NCI-H128 (cell line): Measurements from ENCODE around the gene GARIN5A.

Source experiments
- DNase-seq: peaks from one replicate; lab custom pipeline; 2025; ENCODE audit not compliant: unreplicated experiment; lab: John Stamatoyannopoulos, UW

The GARIN5A gene

GRCh38 chr19:50476224-50476906 lies at the start of gene GARIN5A, which contains the start of gene EMC10:
GARIN5A (minus strand) TSS chr19:50476848; CDS start chr19:50476388, 460 bp downstream.
EMC10 (plus strand) TSS chr19:50476507; CDS start chr19:50476545, 38 bp downstream.
- peak; percentile 87 for DNase-seq

GRCh38 chr19:50522881-50523280 lies 46.2 kb upstream of the GARIN5A start:
- DNase-seq, result no peak

DNA sequence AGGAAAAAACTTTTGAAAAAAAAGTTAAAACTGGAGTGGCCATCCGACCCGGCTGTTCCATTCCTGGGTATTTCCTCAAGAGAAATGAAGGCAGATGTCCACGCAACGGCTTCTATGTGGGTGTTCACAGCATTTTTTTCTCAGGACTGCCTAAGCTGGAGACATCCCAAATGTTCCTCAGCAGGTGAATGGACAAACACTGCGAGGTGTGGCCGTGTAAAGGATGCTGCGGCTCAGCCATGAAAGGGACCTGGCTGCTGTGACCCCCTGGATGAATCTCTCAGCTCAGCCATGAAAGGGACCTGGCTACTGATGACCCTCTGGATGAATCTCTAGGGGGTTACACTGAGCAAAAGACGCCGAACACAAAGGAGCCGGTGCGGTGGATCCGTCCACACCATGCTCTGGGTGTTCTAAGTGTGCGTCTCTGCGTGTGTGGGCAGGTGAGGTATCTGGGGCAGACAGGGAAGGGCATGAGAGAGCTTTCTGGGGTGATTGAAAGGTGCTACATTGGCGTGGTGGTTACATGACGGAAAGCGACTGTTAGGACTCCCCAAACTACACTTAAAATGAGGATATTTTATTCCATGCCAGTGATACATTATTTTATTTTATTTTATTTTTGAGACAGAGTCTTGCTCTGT lies 44.3 kb upstream of the GARIN5A start:
- DNase-seq, result no peak

DNA sequence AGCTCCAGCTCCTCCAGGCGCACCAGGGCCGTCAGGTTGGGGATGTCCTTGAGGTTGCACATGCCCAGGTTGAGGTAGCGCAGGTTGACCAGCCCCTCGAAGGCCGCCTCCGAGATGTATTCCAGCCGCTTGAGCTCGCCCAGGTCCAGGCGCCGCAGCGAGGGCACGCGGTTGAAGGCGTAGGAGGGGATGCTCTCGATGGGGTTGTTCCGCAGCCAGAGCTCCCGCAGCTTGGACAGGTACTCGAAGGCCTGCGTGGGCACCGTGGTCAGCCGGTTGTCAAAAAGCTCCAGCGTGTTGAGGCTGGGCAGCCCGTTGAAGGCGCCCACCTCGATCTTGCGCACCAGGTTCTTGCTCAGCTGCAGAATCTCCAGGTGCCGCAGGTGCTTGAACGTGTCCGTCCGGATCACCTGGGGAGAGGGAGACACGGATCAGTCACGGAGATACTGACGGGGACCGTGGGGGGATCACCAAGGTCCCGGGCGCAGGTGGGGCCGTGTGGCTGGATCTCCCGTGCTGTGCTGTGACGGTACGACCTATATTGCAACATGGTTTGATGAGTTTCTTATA lies 42.4 kb upstream of the GARIN5A start:
- DNase-seq, result no peak

DNA sequence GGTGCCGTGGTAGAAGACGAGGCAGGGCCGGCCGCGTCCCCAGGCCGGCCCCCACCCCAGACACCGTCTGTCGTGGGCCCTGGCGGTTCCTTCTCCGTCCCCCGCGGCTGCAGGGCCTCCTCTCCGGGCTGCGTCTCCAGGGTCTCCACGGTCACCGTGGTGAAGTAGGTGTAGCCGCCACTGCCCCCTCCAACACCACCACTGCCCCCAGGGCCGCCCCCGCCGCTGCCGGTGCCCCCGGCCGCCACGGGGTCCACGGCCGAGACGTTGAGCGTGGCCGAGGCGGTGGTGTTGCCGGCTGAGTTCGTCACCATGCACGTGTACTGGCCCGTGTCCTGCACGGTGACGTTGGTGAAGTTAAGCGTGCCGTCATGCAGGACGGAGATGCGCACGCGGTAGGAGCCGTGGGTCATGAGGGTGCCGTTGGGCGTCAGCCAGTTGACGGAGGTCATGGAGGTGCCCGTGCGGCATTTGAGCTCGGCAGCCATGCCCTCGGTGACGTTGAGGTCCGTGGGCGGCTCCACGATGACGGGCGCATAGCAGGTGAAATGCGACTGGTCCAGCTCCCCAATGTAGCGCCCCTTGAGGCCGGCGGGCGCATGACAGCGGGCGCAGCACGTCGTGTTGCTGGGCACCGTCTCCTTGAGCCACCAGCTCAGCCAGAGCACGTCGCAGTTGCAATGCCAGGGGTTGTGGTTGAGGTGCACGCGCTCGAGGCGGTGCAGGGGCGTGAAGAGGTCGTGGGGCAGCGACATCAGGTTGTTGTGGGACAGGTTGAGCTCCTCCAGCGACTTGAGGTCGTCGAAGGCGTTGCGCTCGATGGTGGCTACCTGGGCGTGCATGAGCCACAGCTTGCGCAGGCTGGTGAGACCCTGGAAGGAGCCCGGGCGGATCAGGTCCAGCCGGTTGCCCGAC lies 41.7 kb upstream of the GARIN5A start:
- no peak for DNase-seq

DNA sequence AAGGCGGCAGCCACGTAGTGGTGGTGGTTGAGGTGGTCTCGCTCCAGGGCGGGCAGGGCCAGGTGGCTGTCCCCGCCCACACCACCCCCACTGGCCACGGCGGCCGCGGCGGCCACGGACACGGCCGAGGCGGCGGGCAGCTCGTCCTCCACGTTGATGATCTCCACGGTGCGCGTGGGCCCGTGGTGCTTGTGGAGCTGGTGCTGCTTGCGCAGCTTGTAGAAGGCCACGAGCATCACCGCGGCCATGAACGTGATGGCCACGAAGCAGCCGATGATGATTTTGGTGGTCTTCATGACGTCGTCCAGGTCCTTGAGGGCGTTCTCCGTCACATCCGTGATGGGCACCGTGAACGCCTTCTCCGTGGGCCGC lies 41.0 kb upstream of the GARIN5A start:
- no peak for DNase-seq

DNA sequence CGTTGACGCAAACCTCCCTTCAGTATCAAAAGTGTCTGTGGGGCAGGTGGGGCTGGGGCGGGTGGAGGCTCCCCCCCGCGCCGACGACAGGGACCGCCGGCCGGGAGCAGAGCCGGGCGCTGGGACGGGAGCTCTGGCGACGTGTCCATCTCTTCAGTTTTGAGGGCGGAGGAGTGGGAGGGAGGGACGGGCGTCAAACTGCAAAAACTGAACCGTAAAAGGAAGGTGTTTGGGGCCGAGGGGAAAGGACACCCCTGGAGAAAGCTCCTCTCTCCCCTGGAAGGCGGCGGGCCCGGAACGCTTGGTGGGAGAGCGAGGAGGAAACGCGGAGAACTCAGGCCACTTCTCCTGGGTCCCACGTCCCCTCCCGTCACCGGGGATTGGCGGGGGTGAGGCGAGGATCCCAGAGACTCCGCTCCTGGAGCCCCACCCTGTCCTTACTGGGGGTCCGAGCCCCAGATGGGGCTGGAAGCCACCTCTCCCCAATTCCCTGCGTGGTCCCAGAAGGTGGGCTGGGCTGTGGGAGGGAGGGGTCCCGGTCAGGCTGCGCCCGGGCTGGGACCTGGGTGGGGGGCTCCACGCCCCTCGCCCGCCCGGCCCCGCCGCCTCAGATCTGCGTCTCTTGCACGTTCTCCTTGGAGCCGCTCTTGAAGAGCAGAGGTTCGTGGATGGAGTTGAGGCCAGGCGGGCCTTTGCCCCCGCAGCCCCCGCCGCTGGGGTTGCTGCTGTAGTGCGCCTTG lies 40.5 kb upstream of the GARIN5A start:
- no peak for DNase-seq

- DNase-seq, result no peak
Observed at GRCh38 chr19:50516456-50516855, 39.8 kb upstream of the GARIN5A start.

GRCh38 chr19:50515168-50515561 lies 38.5 kb upstream of the GARIN5A start:
- DNase-seq, result no peak

- DNase-seq, result peak; percentile 37
Observed at GRCh38 chr19:50514346-50515167, 37.9 kb upstream of the GARIN5A start.

DNA sequence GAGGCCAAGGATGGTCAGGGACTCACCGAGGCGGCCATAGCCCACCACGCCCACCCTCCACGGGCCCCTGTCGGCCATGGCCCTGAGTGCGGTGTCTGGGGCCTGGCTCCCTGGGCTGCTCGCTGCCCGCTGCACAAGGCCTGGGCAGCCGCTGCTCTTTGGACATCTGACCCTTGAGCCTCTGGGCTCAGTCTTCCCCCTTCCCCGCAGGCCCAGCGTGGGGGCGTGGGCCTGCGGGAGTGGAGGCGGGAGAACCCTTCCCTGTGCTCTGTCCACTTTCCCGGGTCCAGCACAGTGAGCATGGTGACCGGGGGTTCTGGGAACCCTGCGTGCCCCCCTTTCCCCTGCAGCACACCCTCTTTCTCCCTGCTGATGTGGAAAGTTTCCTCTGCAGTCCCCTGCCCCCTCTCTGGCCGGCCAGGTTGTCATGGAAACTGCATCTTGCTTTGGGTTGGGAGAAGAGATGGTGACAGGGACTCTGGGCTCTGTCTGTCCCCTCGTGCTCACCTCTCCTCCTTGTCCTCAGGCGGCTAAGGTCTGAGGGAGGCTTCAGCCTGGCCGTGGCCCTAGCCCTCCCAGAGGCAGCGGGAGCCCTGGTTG lies 37.2 kb upstream of the GARIN5A start, which contains the start of gene ASPDH:
Gene ASPDH, minus strand, starts transcription at position 168 of the 600 bp plus-strand sequence. Its CDS starts 90 bp downstream, at position 78.
- DNase-seq, result no peak

GRCh38 chr19:50512999-50513745 lies 36.5 kb upstream of the GARIN5A start:
- no peak for DNase-seq

DNA sequence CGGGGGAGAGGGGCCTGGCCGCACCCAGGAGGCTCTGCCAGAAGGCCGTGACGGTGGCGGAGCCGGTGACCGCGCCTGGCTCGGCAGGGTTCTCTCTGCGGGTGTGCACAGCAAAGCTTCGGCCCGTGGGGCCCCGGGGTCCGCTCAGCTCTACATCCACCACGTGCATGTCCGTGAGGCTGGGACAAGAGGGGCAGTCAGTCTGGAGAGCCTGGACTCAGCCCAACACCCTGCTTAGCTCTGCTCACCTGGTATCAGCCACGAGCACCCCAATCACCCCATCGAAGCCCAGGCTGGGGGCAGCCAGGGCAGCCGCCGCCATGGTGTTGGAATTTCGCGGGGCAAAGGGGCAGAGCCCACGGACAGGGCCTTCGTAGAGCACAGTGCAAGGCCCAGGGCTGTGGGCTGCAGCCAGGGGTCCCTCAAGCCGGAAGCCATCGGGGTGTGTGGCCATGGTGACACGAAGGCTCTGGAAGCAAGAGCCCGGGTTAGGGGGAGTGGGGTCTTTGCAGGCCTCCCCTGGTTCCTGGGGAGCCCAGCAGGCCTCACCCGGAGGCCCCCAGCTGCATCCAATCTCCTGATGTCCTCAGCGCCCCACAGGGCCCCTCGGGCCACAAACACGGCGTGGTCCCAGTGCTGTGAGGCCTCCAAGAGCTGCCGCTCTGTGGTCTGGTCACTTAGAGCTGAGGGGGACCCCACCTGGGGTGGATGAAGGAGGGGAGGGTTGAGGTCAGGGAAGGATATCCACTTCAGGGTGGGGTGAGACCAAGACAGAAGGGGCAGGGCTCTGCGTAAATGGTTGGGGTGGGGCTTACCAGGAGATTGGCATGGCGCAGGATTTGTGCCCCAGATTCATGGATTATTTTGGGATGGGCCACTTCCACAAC lies 35.7 kb upstream of the GARIN5A start:
- no peak for DNase-seq

DNA sequence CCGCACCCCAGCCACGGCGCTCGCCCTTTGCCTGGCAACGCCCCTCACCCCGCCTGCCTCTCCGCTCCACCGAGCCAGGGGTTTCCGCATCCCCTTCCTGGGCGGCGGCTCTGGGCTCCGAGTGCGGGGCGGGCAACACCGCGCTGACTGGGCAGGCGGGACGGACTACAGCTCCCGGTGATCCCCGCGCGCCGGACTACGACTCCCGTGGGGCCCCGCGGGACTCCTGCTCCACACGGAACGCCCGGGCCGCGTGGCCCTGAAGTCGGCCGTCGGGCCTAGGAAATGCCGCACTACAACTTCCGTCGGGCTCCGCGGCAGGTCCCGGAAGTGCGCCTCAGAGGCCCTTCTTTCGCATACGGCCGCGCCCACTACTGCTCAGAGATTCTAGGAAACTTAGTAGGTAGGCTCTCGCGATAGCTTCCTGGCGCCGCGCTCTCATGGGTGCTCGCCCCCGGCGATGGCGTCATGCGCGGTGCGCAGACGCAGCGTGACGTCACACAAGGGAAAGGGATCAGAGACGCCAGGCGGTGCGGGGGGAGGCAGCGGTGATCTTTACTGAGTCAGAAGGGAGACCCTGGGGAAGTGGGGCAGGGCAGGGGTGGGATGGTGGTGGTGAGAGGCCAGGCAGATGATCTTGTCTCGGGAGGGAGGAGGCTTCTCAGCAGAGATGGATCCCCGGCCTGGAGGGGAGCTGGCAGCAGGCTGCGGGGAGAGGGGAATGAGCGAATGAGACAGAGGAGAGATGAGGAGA lies 34.6 kb upstream of the GARIN5A start, which contains the start of gene JOSD2:
Gene JOSD2, minus strand, starts transcription at position 123 of the 754 bp plus-strand sequence. CDS start 760 bp downstream, outside the sequence.
- peak; percentile 96 for DNase-seq

- DNase-seq, result peak; percentile 89
Observed at GRCh38 chr19:50510700-50511068, 34.0 kb upstream of the GARIN5A start.

GRCh38 chr19:50510121-50510670 lies 33.5 kb upstream of the GARIN5A start:
- DNase-seq, result no peak
